ENCODE measurements around the gene SLC35D3.
"Not testable (repeated sequence)": the region's sequence is repeated elsewhere in the genome, so short reads cannot be mapped to it uniquely, and the experiment has no call there.

The SLC35D3 gene, protein sequence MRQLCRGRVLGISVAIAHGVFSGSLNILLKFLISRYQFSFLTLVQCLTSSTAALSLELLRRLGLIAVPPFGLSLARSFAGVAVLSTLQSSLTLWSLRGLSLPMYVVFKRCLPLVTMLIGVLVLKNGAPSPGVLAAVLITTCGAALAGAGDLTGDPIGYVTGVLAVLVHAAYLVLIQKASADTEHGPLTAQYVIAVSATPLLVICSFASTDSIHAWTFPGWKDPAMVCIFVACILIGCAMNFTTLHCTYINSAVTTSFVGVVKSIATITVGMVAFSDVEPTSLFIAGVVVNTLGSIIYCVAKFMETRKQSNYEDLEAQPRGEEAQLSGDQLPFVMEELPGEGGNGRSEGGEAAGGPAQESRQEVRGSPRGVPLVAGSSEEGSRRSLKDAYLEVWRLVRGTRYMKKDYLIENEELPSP

DNA sequence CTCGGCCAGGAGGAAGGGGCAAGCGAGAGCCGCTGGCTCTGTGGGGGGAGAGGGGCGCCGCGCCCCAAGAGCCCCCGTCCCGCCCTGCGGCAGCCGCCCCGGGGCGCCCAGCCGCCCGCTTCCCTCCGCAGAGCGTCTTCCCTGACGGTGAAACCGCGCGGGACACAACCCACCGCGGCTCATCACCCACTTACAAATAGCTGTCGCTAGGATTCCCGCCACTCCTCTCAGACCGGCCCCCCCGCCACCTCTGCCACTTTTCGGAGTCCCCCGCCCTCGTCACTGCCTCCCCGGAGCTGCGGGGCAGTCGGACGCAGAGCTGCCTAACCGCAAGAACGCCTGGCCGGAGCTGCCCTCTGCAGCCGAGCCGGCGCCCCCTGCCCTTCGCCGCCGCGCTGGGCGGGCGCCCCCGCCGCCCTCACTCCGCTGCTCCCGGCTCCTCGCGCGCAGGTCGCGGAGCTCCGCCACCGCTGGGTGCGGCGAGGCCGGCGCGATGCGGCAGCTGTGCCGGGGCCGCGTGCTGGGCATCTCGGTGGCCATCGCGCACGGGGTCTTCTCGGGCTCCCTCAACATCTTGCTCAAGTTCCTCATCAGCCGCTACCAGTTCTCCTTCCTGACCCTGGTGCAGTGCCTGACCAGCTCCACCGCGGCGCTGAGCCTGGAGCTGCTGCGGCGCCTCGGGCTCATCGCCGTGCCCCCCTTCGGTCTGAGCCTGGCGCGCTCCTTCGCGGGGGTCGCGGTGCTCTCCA is at the start of gene SLC35D3:
Gene SLC35D3 (plus strand): TSS at position 366 of the 749 bp plus-strand sequence. CDS start 128 bp downstream, at position 494.
- no peak within 1 kb of the TSS for H3K27ac ChIP-seq
- peak within 1 kb of the TSS; percentile 28 to 44 (median 38) for H3K4me3 ChIP-seq

DNA sequence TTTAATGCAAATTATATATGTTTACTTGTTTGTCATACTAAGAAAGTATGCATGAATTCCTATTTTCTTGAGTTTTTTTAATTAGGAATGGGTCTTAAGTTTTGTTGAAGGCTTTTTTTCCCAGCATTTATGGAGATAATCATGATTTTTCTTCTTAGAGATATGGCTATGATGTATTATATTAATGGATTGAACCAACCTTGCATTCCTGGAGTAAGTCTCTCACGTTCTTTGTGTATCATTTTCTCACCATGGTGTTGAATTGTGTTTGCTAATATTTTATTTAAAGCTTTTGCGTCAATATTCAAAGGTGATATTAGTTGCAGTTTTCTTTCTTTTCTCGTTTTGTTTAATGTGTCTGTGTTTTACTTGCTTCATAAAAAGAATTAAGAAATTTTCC is 48.4 kb upstream of the SLC35D3 start:
- Histone ChIP-seq H3K4me3 (no peak overlapping the region), H3K27ac (no peak overlapping the region)

DNA sequence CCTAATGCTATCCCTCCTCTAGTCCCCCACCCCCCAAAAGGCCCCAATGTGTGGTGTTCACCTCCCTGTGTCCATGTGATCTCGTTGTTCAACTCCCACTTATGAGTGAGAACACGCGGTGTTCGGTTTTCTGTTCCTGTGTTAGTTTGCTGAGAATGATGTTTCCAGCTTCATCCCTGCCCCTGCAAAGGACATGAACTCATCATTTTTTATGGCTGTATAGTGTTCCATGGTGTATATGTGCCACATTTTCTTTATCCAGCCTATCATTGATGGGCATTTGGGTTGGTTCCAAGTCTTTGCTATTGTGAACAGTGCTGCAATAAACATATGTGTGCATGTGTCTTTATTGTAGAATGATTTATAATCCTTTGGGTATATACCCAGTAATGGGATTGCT is 45.6 kb upstream of the SLC35D3 start:
- H3K27ac ChIP-seq, H3K4me3 ChIP-seq: not testable (repeated sequence)

DNA sequence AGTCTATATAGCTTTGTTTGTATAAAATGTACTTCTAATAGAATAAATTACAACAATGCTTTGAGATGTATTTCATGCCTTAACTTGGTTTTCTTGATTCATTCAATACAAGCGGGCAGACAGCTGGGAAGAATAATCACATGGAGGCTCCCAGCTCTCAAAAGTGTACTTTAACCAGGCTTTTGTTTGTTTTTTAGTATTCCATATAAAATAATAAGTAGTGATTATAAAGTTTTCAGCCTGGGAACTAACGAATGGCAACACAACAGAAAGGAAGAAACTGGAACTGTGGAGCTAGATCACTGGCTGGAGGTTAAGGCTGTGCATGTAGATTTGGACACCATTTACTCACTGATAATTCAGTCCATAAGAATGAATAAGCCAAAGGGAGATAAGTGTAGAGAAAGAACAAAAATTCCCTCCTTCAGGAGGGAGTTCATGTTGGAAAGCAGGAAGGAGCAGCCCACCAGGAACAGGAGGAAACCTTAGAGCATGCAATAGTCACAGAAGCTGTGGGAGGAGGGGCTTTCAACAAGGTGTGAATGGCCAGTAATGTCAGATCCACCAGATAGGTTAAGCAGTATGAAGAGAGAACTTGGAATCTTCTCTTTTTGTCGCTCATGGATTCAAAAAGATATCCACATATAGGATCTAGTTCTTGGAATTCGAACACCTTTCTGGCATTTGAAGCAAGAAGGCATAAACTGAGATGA is 41.2 kb upstream of the SLC35D3 start:
- Histone ChIP-seq H3K4me3 (no peak overlapping the region), H3K27ac (no peak overlapping the region)

DNA sequence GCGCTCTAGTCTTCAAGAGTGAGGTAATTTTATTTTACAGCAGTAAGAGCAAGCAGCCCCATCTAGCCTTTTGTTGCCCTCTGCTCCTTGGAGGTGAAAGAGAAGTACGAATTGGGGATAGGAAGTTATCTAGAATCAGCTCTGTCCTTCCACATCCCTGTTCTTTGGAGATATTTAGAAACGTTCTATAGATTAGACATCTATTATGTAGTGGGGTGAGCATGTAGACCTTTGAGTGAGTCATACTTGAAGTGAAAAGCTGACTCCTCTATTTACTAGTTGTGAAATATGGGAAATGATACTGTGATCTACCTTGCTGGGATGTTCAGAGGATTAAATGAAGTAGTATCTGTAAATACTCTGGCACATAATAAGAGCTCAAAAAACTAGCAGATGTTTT is 36.0 kb upstream of the SLC35D3 start:
- Histone ChIP-seq H3K27ac (no peak overlapping the region), H3K4me3 (no peak overlapping the region)

DNA sequence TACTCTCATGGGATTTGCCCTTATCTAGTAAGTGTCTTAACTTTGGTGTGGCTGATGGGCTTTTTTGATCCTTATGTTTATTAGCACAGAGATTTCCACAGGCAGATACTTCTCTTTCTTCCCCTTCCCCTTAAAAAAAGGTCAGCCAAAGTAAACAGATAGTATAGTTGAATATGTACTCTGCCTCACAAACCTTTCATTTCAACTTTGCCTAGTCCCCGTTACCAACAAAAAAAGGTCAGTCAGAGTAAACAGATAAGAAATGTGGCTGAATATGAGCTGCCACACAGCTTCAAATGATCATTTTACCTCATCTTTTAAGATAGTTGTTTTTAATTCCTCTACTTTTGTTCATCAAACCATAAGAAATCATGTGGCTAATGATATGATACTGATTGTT is 34.1 kb upstream of the SLC35D3 start:
- no peak overlapping the region for H3K4me3 ChIP-seq
- H3K27ac ChIP-seq: no peak overlapping the region

DNA sequence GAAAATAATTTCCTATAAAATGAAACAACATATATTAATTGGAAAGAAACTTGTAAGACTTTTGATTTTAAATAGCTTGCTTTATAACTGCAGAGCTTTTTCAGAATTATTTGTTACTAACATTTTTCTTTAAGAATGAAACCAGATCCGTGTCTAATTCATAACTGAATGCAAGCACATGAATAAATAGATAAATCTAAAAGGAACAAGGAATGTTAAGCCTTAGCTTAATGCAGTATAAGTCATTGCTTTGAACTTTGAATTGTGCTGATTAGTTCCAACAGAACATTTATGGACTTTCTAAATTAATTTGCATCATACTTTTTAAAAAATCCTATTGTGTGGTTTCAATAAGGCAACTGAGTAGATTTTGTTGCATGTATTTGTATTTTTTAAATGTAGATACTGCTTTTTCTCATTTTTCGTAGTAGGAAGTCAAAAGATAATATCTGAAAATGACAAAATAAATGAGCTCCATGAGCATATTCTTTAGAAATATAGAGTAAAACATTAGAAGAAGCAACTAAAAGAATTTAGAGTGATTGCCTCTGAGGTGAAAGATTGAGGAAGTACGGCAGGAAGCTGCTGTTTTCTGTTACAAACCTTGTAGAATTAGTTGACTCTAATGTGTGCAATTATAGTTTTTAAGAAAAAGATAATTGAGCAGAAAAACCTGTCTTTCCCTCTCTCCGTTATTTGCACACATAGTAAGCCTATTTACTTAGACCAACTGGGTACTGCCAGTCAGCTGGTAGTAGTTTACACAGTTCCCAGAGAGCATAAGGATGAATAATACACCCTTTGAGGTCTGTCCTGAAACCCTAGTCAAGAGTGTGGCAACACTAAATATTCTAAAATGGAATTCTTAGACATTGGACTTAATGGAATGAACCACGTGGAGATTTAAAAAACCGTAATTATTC is 32.6 kb upstream of the SLC35D3 start:
- no peak overlapping the region for H3K27ac ChIP-seq
- H3K4me3 ChIP-seq: no peak overlapping the region

DNA sequence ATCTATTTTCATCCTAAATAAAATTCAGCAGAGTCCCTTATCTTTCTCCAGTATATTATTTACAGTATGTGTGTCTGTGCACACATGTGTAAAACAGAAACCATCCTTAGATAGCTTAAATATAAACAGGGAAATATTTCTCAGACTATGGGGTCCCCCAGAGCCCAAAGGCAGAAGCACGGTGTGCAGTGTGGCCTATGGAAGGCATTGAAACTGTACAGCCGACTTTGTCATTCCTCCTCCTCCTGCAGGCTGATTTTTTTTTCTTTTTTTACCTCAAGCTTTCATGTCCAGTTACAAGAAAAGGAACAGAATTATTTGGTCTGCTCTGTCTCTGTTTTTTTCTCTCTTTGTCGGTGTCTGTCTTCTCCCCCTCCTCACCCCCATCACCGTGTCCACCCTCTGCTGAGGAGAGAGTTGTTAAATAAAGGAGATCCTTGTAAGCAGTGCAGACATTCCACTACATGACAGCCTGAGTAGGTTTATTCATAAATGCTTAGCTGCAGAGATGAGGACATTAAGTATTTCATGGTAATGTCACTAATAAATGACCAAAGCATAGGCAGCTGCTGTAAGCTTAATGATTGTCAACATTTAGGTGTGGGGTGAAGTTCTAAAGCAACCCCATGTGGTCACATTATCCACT is 31.8 kb upstream of the SLC35D3 start:
- no peak overlapping the region for H3K27ac ChIP-seq
- H3K4me3 ChIP-seq: no peak overlapping the region

DNA sequence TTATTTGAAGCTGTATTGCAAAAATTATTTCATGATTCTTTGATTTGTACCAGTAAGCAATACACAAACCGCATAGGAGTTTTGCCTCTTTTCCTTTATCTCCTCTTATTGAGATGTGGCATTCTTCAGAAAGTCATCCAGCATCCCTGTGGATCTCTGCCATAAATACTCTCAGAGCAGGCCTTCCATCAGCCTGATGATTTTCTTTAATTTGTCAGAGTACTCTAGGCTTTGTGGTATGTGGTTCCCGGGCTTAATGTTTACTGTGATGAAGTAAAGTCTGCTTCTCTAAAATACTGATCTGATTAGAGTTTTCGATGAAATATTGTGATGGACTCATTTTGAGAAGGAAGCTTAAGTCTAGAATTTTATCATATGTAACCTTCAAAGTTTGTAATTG is 31.1 kb upstream of the SLC35D3 start:
- no peak overlapping the region for H3K27ac ChIP-seq
- H3K4me3 ChIP-seq: no peak overlapping the region

DNA sequence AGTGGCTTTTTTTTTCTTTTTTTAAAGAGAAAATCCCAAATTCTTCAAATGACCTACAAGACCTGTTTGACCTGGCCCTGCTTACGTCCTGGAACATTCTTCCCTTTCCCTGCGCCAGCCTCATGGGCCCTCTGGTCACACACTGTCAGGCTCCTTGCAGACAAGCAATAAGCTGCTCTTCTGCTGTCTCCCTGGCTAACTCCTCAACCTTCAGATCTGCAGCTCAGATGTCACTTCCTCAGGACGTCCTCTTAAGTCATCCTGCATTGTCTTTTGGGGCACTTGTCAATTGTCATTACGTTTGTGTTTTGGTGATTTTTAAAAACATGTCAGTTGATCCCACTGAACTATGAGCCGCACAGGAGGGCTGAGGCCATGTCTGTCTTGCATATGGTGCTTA is 28.9 kb upstream of the SLC35D3 start:
- no peak overlapping the region for H3K27ac ChIP-seq

DNA sequence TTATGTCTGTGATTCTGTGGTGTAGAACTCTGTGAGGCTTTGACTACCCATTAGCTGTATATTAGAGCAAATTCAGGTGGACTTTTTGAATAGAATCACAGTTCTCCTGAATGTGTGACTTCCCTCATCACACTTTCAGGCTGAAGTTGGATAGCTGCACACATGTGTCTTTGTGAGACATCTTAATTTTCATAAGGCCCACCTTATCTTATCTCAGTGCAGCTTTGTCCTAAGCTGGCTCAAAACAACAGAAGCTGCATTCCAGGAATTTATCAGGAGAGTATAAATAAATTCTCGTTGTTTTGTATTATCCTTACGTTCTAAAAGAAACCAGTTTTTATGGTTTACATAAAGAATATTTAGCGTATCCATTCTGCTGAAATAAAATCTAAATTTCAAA is 26.2 kb upstream of the SLC35D3 start:
- Histone ChIP-seq H3K27ac (no peak overlapping the region), H3K4me3 (no peak overlapping the region)

More for the DNA sequence above, 28.9 kb upstream of the SLC35D3 start:
- H3K4me3 ChIP-seq: no peak overlapping the region

DNA sequence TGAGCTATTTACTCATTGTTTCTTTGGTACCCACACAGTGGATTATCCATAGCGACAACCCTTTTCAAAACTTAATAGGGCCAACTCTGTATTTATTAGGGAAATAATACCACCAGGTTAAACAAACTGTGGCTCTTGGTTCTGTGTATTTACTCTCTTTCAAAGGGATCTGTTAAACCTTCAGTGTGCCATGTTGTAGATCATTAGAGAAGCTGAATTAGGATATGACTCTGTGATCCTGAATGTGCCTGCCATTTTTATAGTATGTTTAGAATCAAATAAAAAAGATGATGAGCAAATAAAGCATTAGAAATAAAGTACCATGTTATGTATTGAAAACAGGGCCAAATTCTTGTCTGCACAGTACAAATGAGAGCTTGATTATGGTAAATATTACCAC is 25.0 kb upstream of the SLC35D3 start:
- no peak overlapping the region for H3K27ac ChIP-seq

DNA sequence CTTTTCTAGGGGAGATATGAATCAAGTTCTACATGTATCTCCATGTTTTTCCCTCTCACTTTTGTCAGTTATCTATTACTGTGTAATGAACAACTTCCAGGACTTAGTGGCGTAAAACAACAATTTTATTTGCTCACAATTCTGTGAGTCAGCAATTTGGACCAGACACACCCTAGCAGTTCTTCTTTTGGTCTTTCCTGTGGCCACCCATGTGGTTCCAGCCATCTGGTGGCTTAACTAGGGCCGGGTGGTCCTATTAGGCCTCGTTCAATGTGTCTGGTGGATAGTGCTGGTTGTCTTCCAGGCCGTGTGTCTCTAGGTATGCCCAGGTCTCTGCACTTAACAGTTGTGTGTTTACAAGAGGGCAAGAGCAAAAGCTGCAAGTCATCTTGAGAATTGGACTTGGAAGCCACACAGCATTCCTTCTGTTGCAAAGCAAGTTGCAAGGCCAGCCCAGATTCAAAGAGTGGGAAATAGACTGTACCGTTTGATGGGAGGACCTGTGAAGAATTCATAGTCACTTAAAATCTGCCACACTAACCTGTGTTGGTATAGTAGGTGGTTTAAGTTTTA is 20.8 kb upstream of the SLC35D3 start:
- no peak overlapping the region for H3K27ac ChIP-seq
- H3K4me3 ChIP-seq: no peak overlapping the region

More for the DNA sequence above, 25.0 kb upstream of the SLC35D3 start:
- no peak overlapping the region for H3K4me3 ChIP-seq

DNA sequence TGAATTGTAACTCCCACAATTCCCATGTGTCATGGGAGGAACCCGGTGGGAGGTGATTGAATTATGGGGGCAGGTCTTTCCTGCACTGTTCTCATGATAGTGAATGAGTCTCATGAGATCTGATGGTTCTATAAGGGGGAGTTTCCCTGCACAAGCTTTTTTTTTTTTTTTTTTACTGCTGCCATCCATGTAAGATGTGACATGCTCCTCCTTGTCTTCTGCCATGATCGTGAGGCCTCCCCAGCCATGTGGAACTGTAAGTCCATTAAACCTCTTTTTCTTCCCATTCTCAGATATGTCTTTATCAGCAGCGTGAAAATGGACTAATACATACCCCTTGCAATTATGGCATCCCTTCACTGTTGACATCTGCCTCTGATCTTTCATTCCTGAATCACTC is 17.6 kb upstream of the SLC35D3 start:
- not testable (repeated sequence) for H3K27ac ChIP-seq, H3K4me3 ChIP-seq

DNA sequence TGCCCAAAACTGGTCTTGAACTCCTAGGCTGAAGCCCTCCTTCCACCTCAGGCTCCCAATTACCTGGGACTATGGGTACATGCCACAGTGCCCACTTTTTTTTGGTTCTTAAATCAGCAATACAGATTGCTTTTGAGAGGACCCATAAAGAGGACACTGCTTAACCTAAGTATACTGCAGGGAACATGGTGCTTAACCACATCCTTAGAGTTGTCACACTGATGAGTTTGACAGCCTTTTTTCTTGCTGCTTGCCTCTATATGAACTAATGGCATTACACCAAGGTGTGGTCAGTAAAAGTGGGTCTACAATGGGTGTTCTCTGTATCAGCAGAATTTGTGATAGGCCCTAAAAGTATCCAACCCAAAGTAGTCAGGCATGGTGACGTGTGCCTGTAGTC is 7.2 kb upstream of the SLC35D3 start:
- H3K27ac ChIP-seq: no peak overlapping the region
- no peak overlapping the region for H3K4me3 ChIP-seq

DNA sequence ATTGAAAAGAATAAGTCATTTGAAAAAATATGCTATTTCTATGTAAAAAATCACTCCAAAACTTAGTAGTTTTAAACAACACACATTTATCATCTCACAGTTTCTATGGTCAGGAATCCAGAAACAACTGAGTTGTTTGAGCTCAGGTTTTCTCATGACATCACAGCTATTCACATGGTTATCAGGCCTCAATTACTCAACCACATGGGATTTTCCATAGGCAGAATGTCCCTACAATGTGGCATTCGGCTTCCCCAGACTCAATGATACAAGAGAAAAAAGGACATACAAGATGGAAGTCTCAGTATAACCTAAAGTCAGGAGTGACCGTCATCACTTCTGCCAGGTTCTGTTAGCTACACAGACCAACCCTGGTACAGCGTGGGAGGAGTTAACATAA is 3.4 kb upstream of the SLC35D3 start:
- Histone ChIP-seq H3K4me3 (no peak overlapping the region), H3K27ac (no peak overlapping the region)

DNA sequence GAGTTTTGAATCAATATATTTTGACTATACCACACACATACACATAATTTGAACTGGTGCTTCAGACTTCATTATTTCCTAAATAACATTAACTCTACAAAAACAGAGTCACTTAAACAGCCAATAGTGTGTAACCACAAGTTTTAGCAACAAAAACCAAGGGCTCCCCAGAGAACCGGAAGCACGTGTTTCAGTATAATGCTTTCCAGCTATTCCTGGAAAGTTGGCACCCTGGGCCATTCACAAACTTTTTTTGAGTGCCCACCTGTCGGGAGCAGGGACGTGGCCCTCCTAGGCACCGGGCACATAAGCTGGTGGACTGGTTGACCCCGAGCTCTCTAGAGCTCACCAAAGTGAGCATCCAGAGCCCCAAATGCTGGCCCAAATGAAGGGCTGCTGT is 1.9 kb upstream of the SLC35D3 start:
- no peak overlapping the region for H3K4me3 ChIP-seq

DNA sequence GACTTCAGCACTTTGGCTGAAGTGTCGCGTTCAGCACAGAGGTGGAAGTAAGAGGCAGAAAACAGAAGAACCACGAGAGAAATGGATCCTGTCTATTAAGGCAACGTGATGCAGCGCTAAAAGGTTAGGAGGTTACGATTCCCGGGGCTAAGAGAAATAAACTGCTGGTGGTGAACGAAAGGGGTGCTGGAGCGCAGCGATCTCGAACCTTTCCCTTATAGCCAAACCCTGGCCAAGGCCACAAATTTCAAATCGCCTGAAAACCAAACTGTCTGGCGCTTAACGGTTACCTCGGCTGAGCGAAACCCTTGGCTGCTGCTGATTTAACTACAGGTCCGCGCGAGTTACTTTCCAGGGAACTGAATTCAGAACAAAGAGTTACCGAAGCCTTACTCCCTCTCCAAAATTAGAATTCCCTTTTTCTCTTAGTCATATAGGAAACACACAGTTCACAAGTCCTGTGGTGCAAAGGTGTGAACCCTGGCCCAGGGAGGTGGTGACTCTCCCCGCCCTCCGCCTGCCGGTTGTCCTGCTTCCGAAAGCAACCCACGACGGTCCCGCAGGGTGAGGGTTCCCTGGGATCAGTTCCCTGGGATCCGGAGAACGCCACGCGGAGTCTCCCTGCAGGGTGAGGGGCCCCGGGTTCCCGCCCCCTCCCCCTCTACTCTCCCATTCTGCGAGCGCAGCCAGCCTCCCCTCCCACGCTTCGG is 1.3 kb upstream of the SLC35D3 start:
- no peak overlapping the region for H3K27ac ChIP-seq

More for the DNA sequence above, 1.9 kb upstream of the SLC35D3 start:
- H3K27ac ChIP-seq: no peak overlapping the region

More for the DNA sequence above, 1.3 kb upstream of the SLC35D3 start:
- H3K4me3 ChIP-seq: peak overlapping the region; percentile 28 to 44 (median 38)
